ENCODE measurements around the gene FGD2.

Gene FGD2

DNA sequence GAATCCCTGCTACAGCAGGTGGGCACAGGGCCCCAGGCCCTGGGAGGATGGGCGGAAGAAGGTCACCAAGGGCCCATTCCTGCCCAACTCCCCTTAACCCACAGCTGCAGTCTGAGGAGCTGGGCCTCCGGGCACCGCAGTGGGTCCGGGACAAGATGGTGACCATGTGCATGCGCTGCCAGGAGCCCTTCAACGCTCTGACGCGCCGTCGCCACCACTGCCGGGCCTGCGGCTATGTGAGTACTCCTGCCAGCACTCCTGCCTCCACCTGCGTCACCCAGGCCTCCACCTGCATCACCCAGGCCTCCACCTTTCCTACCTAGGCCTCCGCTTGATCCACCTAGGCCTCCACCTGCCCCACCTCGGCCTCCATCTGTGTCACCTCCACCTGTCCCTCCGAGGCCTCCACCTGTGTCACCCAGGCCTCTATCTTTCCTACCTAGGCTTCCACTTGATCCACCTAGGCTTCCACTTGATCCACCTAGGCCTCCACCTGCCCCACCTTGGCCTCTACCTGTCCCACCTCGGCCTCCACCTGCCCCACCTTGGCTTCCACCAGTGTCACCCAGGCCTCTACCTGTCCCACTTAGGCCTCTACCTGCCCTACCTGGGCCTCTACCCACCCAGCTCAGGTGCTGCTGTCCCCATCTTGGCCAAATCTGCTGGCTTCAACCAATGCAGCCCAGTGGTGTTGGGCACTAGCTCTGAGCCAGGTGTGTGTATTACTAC, 16.8 kb downstream of the FGD2 start:
- Histone ChIP-seq H3K27ac (ENCODE audit: low read depth, low read length) (no peak overlapping the region), H3K79me2 (ENCODE audit: insufficient read depth, low read length) (no peaks in the 10 kb centered on the region), H3K9me3 (ENCODE audit: insufficient read depth, low read length) (no peaks in the 10 kb centered on the region), H3K9ac (ENCODE audit: low read length) (no peak overlapping the region), H3K9me2 (replicated peaks; ENCODE audit: insufficient read depth, low read length) (no peaks in the 10 kb centered on the region), H3K4me2 (ENCODE audit: low read depth, low read length, poor library complexity, severe bottlenecking) (no peak overlapping the region), H3K4me3 (ENCODE audit: insufficient read depth, low read length, poor library complexity, severe bottlenecking) (no peak overlapping the region), H4K20me1 (ENCODE audit: low read depth, low read length) (no peaks in the 10 kb centered on the region), H3K36me3 (ENCODE audit: low read length) (no peaks in the 10 kb centered on the region), H3F3A (ENCODE audit: insufficient read depth) (no peaks in the 10 kb centered on the region), H2AFZ (ENCODE audit: low read depth, low read length, severe bottlenecking) (no peak overlapping the region), H3K27me3 (ENCODE audit: low read length) (no peaks in the 10 kb centered on the region)
- TF ChIP-seq, protein P1, sequence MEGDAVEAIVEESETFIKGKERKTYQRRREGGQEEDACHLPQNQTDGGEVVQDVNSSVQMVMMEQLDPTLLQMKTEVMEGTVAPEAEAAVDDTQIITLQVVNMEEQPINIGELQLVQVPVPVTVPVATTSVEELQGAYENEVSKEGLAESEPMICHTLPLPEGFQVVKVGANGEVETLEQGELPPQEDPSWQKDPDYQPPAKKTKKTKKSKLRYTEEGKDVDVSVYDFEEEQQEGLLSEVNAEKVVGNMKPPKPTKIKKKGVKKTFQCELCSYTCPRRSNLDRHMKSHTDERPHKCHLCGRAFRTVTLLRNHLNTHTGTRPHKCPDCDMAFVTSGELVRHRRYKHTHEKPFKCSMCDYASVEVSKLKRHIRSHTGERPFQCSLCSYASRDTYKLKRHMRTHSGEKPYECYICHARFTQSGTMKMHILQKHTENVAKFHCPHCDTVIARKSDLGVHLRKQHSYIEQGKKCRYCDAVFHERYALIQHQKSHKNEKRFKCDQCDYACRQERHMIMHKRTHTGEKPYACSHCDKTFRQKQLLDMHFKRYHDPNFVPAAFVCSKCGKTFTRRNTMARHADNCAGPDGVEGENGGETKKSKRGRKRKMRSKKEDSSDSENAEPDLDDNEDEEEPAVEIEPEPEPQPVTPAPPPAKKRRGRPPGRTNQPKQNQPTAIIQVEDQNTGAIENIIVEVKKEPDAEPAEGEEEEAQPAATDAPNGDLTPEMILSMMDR (IDR thresholded peaks at IDR 0.05; ENCODE audit: insufficient read depth, low read length, poor library complexity, severe bottlenecking) = no peak
- no peak for TF ChIP-seq EZH2phosphoT487 (conservative IDR thresholded peaks at IDR 0.05; ENCODE audit: low read length)

DNA sequence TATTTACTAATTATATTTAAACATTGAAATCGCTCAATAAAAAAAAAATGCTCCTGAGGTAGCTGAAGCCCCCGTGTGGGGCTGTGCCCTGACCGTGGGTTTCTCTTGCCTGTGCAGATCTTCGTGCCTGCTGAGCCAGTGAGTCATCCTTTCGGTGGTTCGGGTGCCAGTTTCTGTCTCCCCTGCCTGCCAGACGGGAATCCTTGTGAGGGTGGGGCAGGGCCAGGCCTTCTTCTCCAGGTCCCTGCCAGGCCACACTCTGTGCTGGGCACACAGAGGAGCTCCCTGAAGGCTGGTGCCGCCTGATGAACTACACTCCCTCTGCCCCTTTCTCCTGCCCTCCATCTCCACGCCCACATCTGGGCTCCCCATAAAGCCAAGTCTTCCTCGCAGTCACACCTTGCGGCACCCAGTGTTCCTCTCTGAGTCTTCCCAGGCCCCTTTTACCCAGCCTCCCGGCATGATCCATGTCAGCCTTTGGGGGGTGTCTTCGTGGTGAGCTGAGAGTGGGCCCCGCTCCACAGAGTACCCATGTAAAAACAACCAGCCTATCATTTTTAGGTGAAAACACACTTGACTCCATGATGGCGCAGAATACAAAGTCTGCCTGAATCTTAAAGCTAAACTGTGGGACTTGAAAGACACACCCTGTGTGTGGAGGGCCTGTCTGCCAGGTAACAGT, 19.3 kb downstream of the FGD2 start:
- Histone ChIP-seq H3F3A (ENCODE audit: insufficient read depth) (no peaks in the 10 kb centered on the region), H3K9ac (ENCODE audit: low read length) (no peak overlapping the region), H3K4me2 (ENCODE audit: low read depth, low read length, poor library complexity, severe bottlenecking) (no peak overlapping the region)

DNA sequence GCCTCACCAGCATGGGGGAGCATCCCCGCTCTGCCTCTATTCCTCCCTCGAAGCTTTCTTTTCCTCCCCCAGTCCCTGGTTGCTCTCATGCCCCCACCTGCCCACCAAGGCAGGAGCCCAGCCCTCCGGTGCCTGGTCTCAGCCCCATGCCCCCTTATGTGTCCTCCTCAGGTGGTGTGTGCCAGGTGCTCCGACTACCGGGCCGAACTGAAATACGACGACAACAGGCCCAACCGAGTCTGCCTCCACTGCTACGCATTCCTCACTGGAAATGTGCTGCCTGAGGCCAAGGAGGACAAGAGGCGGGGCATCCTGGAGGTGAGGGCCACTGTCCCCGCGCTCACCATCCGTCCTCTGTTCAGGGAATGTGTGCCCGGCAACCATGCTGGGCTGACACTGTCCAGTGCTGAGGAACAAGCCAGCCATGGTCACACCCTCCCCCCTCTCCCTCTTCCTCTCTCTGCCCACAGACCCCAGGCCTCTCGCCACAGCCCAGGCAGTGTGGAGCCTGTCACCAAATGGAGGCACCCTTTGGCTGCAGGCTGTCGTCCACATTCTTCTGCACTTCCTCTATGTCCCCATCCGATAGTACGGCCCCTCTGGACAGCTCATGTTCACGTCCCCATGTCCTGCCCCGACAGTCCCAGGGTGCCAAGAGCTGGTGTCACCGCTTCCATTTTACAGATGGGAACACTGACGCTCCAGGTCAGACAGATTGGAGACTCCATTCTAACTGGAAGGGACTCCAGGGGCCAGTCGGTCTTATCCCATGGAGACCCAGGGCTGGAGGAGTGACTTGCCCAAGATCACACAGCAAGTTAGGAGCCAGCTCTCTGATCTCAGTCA, 20.4 kb downstream of the FGD2 start:
- H3K27ac ChIP-seq (ENCODE audit: low read depth, low read length) = no peak overlapping the region
- H3K36me3 ChIP-seq (ENCODE audit: low read length) = peaks cover 7% of the 10 kb centered on the region
- no peak for TF ChIP-seq EZH2phosphoT487 (conservative IDR thresholded peaks at IDR 0.05; ENCODE audit: low read length)
- TF ChIP-seq, protein P1 (IDR thresholded peaks at IDR 0.05; ENCODE audit: insufficient read depth, low read length, poor library complexity, severe bottlenecking) = no peak
- no peaks in the 10 kb centered on the region for H3K79me2 ChIP-seq (ENCODE audit: insufficient read depth, low read length)
- no peaks in the 10 kb centered on the region for H3K27me3 ChIP-seq (ENCODE audit: low read length)
- no peaks in the 10 kb centered on the region for H3F3A ChIP-seq (ENCODE audit: insufficient read depth)
- H3K4me2 ChIP-seq (ENCODE audit: low read depth, low read length, poor library complexity, severe bottlenecking) = no peak overlapping the region
- no peaks in the 10 kb centered on the region for H3K9me2 ChIP-seq (replicated peaks; ENCODE audit: insufficient read depth, low read length)
- H3K4me3 ChIP-seq (ENCODE audit: insufficient read depth, low read length, poor library complexity, severe bottlenecking) = no peak overlapping the region
- no peak overlapping the region for H2AFZ ChIP-seq (ENCODE audit: low read depth, low read length, severe bottlenecking)
- no peaks in the 10 kb centered on the region for H4K20me1 ChIP-seq (ENCODE audit: low read depth, low read length)
- H3K9ac ChIP-seq (ENCODE audit: low read length) = no peak overlapping the region
- H3K9me3 ChIP-seq (ENCODE audit: insufficient read depth, low read length) = peaks cover 7% of the 10 kb centered on the region

More for the DNA sequence above, 19.3 kb downstream of the FGD2 start:
- no peak overlapping the region for H2AFZ ChIP-seq (ENCODE audit: low read depth, low read length, severe bottlenecking)
- H3K27ac ChIP-seq (ENCODE audit: low read depth, low read length) = no peak overlapping the region
- no peaks in the 10 kb centered on the region for H3K79me2 ChIP-seq (ENCODE audit: insufficient read depth, low read length)
- no peak overlapping the region for H3K4me3 ChIP-seq (ENCODE audit: insufficient read depth, low read length, poor library complexity, severe bottlenecking)
- no peaks in the 10 kb centered on the region for H4K20me1 ChIP-seq (ENCODE audit: low read depth, low read length)
- no peaks in the 10 kb centered on the region for H3K27me3 ChIP-seq (ENCODE audit: low read length)
- TF ChIP-seq, protein P1 (IDR thresholded peaks at IDR 0.05; ENCODE audit: insufficient read depth, low read length, poor library complexity, severe bottlenecking) = no peak
- H3K9me3 ChIP-seq (ENCODE audit: insufficient read depth, low read length) = no peaks in the 10 kb centered on the region
- no peaks in the 10 kb centered on the region for H3K36me3 ChIP-seq (ENCODE audit: low read length)
- H3K9me2 ChIP-seq (replicated peaks; ENCODE audit: insufficient read depth, low read length) = no peaks in the 10 kb centered on the region
